ENCODE measurements around the gene ABCG1.

The ABCG1 gene

GRCh38 chr21:42218836-42219605, at the start of gene ABCG1:
ABCG1 (plus strand) TSS chr21:42219140; CDS start chr21:42219263, 123 bp downstream.
- TF ChIP-seq CTCF (IDR thresholded peaks at IDR 0.05): no peak

GRCh38 chr21:42169758-42170157, 49.2 kb upstream of the ABCG1 start:
- no peak for TF ChIP-seq CTCF (IDR thresholded peaks at IDR 0.05)

GRCh38 chr21:42171091-42172053, 47.6 kb upstream of the ABCG1 start:
- TF ChIP-seq CTCF (IDR thresholded peaks at IDR 0.05): no peak

- no peak for TF ChIP-seq CTCF (IDR thresholded peaks at IDR 0.05)
These were observed 46.1 kb upstream of the ABCG1 start for GRCh38 chr21:42172596-42173483.

GRCh38 chr21:42174173-42174572, 44.8 kb upstream of the ABCG1 start:
- TF ChIP-seq CTCF (IDR thresholded peaks at IDR 0.05): no peak

- TF ChIP-seq CTCF (IDR thresholded peaks at IDR 0.05): no peak
These were observed 43.7 kb upstream of the ABCG1 start for GRCh38 chr21:42175110-42175710.

Measured in LNCAP (cell line).